GM18502 (cell line): Measurements from ENCODE around the gene PTPN22.

Experiments
- ATAC-seq: cut with Tn5 transposase; IDR thresholded peaks from one replicate; pipeline ENCODE4 v1.9.1; 2021; ENCODE audit warnings: mild to moderate bottlenecking; ENCODE audit not compliant: unreplicated experiment, poor library complexity

PTPN22 gene

GRCh38 chr1:113768916-113769600 lies 102.5 kb downstream of the PTPN22 start:
- no peak for ATAC-seq

GRCh38 chr1:113765306-113766230 lies 105.9 kb downstream of the PTPN22 start:
- no peak for ATAC-seq
